HK-2 (cell line): ENCODE data around the gene MOV10.
"Not testable (repeated sequence)": the region's sequence is repeated elsewhere in the genome, so short reads cannot be mapped to it uniquely, and the experiment has no call there.

Experiments
- DNase-seq: peaks from one replicate; pipeline ENCODE4 v3.0.0-alpha.2; 2018; ENCODE audit not compliant: unreplicated experiment

Gene MOV10

GRCh38 chr1:112713466-112714312 lies 39.2 kb downstream of the MOV10 start:
- no peak for DNase-seq

GRCh38 chr1:112714313-112715263 lies 40.1 kb downstream of the MOV10 start:
- DNase-seq, result no peak

GRCh38 chr1:112715264-112716053 lies 41.0 kb downstream of the MOV10 start, which contains the start of gene PPM1J:
Gene PPM1J, minus strand, starts transcription at chr1:112715332. Its CDS starts 31 bp downstream, at chr1:112715301.
- peak; percentile 96 for DNase-seq

- peak; percentile 89 for DNase-seq
Measured at GRCh38 chr1:112716133-112716720, 41.8 kb downstream of the MOV10 start.

DNA sequence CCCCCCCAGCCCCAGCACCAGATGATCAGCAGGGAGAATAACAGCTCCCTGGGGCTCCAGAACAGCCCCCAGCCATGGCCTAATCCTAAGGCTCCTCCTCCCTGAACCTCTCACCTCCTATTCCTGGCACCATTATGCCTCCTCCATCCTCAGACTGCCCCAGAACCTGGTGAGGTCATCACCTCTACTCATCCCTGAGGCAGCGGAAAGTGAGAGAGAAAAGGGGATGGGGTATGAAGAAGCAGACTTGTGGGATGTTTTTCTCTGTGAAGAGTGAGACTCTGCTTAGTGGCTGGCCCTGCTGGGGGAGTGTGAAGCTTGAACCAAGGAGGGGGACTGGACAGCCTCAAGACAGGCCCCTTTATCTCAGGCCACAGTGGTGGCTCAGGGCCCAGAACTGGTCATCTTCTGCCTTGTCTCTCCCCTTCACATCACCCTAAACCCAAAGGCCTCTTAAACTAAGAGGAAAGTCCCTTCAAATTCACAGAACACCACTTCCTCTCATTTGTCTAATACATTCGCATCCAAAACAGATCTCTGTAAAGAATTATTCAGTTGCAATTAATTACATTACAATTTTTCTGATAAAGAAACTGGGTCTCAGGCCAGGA lies 42.9 kb downstream of the MOV10 start:
- no peak for DNase-seq

DNA sequence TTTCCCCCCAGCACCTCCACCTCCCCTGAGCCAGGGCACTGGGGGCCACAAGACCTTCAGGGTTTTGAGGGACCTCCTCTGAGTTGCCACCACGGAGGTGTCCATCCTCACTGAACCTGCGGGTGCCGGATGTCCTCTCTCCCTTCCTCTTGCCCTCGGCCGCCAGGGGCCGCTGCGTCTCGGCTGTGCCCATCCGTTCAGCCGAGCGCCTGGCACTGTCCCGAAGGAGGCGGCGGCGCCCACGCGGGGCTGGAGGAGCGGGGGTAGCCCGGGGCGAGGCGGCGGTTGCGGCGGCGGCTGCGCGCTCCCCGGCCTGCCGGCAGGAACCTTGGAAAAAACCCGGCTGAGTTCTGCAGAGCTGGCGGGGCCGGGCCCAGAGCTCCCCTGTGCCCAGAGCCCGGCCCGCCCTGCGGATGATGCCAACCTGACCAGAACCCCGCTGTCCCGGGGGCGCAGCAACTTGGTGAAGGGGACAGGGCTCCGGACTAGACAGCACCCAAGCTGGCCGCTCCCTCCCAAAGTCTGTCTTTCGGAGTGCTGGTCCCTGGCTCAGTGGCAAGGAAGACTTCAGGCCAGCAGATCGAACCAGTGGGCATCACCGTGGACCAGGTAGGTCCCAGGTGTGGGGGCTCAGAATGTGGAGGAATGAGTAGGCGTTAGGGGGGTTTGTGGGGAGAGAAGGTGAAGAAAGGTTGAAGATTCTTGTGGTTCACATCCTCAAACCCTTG lies 44.4 kb downstream of the MOV10 start:
- peak; percentile 84 for DNase-seq

DNA sequence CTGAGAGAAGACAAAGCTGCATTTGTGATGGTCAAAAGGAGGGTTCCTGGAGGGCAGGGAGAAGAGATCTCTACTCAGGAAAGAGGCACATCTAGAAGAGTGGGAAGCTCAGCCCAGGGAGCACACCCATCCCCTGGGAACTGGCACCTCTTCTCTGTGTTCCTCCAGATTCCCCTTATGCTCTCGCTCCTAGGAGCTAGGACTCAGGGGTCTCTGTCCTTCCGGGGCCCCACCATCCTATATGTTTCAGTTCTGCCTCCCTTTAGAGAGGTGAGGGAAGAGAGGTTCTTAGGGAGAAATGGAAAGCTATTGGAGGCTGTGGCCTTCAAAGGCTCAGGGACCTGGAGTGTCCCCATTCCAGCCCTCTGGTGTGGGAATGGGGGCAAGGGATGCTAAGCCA lies 45.2 kb downstream of the MOV10 start:
- no peak for DNase-seq

GRCh38 chr1:112720800-112721199 lies 46.3 kb downstream of the MOV10 start:
- DNase-seq, result no peak

DNA sequence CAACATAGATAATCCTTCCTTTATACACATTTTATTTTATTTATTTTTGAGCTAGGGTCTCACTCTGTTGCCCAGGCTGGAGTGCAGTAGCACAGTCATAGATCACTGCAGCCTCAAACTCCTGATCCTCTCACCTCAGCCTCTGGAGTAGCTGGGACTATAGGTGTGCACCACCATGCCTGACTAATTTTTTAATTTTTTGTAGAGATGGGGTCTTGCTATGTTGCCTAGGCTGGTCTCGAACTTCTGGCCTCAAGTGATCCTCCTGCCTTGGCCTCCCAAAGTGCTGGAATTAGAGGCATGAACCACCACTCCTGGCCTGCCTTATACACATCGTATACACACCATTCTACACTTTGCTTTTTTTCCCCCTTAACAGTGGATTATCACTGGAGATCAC lies 46.8 kb downstream of the MOV10 start:
- not testable (repeated sequence) for DNase-seq

DNA sequence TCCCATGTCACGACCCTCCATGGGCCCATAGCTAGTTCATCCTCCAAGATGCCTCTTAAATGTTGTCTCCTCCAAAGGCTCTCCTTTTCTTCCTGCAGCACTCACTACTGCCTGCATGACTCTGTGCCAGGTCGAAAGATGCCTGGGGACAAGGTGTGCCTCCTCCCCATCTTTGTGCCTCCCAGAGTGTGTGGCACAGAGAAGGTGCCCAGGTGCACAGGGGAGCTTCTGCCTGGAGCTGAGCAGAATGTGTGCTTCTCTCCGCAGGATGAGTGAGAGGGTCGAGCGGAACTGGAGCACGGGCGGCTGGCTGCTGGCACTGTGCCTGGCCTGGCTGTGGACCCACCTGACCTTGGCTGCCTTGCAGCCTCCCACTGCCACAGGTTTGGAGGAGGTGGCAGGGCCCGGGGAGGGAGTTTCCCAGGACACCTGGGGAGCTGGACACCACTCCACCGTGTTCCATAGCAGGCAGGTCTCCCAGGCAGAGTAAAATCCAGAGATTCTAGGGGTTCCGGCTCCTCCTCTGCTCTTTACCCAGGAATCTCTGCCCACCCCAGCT lies 47.6 kb downstream of the MOV10 start:
- no peak for DNase-seq

DNA sequence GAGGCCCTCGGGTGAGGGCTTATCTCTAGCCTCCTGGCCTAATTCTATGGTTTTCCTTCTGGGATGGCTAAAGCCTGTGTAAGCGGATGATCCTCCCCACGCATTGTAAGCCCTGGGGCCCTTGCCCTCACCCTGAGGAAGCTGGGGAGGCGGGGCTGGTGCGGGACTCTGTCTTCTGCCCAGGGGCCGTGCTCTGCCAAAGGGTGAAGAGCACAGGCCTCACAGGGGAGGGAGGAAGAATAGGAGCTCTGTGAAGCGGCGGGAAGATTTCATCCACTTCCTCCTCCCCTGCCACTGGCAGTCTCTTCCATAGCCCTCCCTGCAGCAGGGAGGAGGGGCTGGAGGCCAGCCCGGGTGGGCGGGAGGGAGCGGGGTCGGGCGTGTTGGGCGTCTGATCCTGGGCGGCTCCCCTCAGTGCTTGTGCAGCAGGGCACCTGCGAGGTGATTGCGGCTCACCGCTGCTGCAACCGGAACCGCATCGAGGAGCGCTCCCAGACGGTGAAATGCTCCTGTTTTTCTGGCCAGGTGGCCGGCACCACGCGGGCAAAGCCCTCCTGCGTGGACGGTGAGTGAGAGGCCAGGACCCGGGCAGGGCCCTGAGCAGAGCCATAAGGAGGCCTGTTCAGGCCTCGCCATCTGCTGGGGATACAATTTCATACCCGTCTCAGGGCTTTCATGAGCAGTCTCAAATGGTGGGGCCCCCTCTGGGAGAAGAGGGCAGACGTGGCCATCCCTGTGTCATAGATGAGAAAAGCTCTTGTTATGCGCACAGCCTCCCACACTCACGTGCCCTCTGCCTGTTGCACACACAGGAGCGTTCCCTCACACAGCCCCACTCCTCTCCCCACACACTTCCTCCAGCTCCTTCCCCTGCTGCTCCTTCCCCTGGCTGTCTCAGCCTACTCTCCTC lies 48.4 kb downstream of the MOV10 start:
- DNase-seq, result no peak

GRCh38 chr1:112723511-112723839 lies 49.0 kb downstream of the MOV10 start:
- DNase-seq, result no peak

DNA sequence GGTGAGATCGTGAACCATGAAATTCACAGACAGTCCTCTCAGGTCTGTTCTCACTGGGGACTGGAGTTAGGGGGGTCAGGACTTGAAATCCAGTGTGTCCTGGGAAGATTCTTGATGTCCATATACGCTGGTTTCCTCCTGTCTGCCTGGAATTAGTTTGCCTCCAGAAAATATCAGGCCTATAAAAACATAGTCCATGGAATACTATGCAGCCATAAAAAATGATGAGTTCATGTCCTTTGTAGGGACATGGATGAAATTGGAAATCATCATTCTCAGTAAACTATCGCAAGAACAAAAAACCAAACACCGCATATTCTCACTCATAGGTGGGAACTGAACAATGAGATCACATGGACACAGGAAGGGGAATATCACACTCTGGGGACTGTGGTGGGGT lies 49.8 kb downstream of the MOV10 start:
- not testable (repeated sequence) for DNase-seq

- DNase-seq, result no peak
Measured at GRCh38 chr1:112727716-112728115, 53.3 kb downstream of the MOV10 start.

- not testable (repeated sequence) for DNase-seq
Measured at GRCh38 chr1:112728306-112728971, 54.0 kb downstream of the MOV10 start.

DNA sequence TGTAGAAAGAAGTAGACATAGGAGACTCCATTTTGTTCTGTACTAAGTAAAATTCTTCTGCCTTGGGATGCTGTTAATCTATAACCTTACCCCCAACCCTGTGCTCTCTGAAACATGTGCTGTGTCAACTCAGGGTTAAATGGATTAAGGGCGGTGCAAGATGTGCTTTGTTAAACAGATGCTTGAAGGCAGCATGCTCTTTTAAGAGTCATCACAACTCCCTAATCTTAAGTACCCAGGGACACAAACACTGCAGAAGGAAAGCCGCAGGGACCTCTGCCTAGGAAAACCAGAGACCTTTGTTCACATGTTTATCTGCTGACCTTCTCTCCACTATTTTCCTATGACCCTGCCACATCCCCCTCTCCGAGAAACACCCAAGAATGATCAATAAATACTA lies 54.6 kb downstream of the MOV10 start:
- DNase-seq, result not testable (repeated sequence)

DNA sequence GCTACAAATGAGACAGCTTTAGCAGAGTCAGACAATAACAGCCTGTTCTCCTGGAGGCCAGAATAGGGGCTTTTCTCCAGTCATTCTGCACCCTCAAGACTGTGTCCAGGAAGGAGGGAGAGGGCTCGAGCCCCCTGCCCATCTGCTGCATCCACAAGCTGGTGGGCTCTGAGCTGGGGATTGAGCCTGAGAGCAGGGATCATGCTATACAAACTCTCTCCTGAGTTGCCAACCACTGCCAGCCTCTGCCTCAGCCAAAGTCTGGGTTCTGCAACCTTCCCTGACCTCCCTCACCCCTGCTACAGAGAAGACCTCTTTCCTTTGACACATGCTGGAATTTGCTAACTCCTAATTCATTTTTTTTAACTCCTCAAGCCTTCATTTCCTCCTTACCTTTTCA lies 55.5 kb downstream of the MOV10 start:
- no peak for DNase-seq

GRCh38 chr1:112731451-112731850 lies 57.0 kb downstream of the MOV10 start:
- no peak for DNase-seq
